Sigmoid colon (tissue), 3 donors: ENCODE data around the gene ZKSCAN8.

Experiments used
- POLR2A ChIP-seq, 2 donors: fragments of 450-650 bp; IDR thresholded peaks; one replicate each; pipeline ENCODE4 v1.6.1; 2016; ENCODE audit warnings: antibody characterized with exemption in 2 of 2, mild to moderate bottlenecking in 2 of 2, moderate library complexity in 2 of 2
- TF ChIP-seq, protein P1 (sequence below), 4 experiments: fragments of 450-650 bp in 3 of 4; fragments of 200-600 bp in 1 of 4; IDR thresholded peaks; one replicate each; pipeline ENCODE4 v1.5.1; 2016 to 2019; ENCODE audit warnings: antibody characterized with exemption in 4 of 4, mild to moderate bottlenecking in 3 of 4, moderate library complexity in 2 of 4

DNA sequence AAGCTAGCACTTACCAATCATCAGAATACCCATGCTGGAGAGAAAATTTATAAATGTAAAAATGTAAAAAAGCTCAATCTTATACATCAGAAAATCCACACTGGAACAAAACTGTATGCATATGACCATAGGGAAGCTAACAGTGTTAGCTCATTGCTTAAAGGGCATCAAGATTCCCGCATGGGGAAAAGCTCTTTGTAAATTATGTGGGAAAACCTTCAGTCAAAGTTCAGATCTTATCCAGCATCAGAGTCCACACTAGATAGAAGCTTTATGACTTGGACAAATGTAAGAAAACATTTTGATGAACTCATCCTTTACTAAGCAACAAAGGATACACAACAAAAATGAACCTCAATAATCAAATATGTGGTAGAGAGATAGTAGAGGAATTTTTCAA is 34.7 kb downstream of the ZKSCAN8 start:
- TF ChIP-seq, protein P1, sequence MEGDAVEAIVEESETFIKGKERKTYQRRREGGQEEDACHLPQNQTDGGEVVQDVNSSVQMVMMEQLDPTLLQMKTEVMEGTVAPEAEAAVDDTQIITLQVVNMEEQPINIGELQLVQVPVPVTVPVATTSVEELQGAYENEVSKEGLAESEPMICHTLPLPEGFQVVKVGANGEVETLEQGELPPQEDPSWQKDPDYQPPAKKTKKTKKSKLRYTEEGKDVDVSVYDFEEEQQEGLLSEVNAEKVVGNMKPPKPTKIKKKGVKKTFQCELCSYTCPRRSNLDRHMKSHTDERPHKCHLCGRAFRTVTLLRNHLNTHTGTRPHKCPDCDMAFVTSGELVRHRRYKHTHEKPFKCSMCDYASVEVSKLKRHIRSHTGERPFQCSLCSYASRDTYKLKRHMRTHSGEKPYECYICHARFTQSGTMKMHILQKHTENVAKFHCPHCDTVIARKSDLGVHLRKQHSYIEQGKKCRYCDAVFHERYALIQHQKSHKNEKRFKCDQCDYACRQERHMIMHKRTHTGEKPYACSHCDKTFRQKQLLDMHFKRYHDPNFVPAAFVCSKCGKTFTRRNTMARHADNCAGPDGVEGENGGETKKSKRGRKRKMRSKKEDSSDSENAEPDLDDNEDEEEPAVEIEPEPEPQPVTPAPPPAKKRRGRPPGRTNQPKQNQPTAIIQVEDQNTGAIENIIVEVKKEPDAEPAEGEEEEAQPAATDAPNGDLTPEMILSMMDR (IDR thresholded peaks at IDR 0.05): no peak
- no peak for TF ChIP-seq POLR2A (IDR thresholded peaks at IDR 0.05)
